SKM-1 (cell line): ENCODE data around the gene CNMD.

Source experiments
- DNase-seq: peaks from one replicate; lab custom pipeline; 2025; ENCODE audit not compliant: unreplicated experiment; lab: John Stamatoyannopoulos, UW

Gene CNMD

DNA sequence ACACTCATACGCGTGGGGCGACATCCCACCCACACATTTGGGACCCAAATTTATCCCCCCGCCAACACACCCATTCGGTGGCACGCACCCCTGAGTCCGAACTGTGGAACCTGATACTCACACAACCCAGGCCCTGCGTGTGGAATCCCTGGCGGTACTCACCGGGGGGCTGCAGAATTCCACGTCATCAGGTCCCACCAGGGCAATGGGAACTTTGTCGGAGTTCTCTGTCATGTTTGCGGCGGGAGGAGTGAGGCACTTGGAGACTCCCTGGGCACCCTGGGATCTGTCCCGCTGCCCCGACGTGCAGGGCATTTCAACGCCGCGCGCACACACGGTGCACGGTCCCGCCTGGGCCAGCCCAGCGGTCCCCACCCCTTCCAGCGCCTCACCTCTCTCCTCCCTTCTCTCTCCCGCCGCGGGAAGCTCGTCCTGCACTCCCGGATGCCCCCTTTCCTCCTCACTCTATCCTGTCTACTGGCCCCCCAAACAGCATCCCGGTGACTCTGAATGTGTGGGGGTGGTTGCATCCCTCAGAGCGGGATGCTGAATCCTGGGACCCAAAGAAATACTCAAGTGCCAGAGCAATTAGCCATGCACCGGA is at the start of gene CNMD:
CNMD (minus strand) TSS at position 353 of the 604 bp plus-strand sequence; CDS start at position 234, 119 bp downstream.
- no peak for DNase-seq

DNA sequence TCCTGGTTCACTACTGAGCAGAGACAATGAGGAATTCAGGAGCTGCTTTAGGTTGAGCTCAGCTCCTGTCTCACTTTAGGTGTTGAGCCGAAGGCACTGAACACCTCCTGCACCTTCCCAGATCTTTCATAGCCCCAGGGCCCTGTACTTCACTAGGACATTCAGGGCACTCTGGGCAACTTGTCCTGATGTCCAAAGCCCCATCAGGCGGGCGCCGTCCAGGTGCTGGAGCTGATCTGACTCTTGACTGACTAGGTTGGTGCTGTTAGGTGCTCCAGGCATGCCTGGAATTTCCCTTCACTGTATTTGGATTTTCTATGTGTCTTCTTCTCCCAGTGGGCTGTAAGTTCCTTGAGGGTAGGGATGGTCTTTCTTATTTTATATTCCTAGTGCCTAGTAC is 48.4 kb upstream of the CNMD start:
- no peak for DNase-seq

DNA sequence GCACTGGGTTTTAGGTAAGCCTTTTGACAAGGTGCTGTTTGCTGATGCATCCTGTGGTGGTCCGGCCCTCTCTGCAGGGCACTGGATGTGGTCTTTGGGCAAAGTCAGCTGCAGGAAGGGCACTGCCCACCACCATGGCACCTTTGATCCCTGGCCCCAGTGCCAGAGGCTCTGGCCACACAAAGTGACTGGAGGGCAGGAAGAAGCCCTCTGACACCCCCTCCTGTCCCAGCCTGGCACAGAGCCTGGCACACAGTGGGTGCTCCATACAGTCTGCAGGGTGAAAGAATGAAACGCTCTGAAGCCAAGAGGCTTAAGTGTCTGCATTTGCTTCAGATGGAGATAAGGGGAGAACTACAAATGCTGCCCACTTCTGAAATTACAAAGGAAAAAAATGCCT is 47.6 kb upstream of the CNMD start:
- no peak for DNase-seq

DNA sequence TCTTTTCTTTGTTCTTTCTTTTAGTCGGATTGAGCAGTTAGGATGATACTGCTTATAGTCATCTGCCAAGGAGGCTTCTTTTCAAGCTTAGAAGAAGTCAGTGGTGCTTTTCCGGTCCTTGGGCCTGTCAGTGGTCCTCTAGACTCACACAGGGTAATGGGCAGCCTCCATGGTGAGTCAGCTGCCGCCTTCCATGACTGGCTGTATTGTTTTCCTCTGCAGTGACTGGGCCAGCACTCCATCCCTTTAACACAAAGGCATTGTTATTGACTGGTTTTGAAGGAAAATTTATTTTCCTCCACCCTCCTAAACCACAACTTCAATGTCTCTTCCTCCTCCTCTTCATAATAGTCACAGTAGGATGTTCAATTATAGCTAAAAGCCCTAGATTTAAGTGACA is 47.1 kb upstream of the CNMD start:
- DNase-seq, result no peak

DNA sequence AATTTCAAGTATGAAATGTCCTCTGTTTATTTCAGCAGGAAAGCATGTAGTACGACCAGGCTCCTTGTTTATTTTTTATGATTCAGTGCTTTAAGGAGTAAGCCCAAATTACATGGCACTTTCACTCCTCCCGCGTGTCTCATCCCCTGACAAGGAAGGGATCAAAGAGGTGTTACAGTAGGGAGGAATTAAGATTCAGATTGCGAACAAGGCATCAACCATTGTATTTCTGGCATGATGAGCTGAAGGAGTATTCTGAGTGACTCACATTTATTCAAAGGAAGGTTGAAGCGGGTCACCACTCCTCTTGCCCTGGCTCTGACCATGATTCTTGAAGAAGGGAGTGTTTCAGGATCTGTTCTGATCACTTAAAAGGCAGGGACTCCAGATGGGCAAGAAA is 46.1 kb upstream of the CNMD start:
- no peak for DNase-seq

DNA sequence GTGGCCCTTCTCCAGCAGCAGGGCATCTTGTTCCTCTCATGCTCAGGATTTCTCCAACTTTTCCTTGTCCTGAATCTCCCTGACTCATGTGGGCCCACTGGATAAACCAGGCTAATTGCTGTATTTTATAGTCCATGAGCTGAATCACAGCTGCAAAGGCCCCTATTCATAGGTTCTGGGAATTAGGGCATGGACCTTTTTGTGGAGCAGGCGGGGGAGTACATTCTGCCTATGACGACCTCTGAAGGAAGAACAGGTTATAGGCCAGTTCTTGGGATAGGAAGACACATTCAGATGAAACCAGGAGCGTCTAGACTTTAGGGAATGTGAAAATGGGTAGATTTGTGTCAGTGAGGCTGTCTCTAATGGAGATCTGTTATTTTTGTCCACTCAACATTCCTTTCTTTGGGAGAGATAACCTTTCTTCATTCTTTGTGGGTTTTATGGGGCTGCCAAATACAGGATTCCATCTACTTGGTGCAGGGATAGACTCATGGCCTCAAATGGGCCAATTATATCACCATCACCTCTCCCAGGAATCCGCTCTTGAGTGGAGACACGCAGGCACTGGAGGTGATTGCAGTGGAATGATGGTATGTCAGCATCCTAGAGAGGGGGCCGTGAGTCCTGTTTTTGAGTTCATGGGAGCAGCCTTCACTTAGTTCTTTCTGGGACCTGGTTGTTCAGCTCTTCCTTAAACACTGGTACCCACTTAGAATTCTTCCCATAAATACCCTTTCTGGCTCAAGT is 45.1 kb upstream of the CNMD start:
- no peak for DNase-seq

DNA sequence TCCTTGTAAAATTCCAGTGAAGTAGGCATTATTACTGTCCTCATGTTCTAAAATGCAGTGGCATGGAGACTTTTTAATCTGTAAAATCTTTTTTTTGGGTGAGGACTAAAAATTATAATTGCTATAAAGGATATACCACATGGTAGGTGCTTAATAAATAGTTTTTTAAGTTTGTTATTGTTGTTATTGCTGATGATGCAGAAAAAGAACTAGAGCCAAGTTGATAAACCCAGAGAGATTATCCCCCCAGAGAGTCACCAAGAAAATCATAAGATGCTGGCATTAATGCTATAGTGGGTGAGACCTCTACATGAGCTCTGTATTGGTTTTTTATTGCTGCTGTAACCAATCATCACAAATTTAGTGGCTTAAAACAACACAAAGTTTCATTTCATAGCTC is 44.3 kb upstream of the CNMD start:
- no peak for DNase-seq

DNA sequence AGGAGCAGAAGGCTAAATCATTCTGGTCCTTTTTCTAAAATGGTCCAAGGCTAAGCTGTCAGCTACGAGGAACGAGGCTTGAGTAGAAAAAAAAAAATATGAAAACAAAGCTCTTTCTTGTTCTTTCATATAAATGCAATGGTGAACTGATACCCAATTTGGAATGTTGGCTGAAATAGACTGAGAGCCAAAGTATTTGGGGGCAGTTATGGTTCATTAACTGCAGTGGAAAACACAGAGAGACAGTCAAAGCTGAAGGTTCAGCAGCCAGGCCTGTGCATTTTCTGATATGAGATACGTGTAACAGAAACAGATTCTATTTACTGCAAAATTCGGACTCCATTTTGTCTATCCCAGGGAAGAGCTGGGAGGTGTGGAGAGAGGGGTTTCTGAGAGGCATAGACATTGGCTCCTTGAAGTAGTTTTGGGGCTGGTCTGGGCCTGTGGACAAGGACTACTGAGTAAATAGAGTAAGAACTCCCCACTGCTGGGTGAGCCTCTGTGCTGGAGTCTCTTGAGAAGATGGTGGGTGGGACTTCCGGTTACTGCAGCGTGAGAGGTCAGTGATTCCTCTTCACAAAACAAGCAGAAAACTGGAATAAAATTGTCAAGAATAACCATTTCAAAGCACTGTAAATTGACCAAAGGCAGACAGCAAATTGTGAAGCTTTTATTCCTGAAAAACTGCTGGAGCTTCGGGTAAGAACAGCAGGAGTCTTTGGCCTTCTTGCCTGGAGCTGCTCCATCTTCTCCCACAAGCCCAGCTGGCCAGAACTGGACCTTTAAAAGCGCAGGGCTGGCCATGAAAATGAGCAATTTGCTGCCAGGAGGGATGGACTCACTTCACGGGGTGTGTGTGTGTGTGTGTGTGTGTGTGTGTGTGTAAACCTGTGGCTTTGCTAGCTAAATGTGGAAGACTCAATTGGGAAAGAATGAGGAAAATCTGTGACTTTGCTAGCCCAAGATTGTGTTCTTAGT is 43.1 kb upstream of the CNMD start:
- no peak for DNase-seq

DNA sequence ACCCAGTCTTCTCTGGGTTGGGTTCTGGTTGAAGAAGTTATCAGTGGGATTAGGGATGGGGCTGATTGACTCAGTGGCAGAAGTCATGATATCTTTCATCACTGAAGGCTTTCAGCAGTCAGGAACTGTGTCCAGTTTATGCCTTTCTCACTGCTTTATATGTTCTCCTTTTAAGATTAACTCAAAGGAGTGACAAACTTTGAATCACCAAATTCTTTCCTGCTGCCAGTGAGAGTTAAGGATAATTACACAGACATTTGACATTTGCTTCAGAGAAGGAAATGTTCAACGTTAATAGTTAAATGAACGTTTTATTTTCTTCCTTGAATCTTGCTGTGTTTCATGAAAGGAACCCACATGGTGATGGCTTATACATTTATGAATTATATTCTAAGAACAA is 41.0 kb upstream of the CNMD start:
- DNase-seq, result no peak

DNA sequence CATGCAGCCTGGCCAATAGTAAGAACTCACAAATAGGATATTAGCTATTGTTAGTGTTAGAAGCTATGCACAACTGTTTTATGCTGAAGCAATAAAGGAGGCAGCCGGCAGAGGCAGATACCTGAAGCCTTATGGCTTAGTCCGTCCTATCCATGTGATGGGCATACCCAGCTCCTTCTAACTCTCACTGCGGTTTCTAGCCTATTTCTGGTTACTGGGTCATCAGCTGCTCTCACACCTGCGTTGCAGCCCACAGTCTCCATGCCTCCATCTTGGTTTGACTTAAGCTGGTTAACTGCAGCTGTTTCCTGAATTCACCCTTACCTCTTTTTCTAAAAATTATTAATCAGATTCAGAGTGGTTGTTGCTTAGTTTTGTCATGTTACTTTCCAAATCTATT is 40.5 kb upstream of the CNMD start:
- DNase-seq, result no peak

DNA sequence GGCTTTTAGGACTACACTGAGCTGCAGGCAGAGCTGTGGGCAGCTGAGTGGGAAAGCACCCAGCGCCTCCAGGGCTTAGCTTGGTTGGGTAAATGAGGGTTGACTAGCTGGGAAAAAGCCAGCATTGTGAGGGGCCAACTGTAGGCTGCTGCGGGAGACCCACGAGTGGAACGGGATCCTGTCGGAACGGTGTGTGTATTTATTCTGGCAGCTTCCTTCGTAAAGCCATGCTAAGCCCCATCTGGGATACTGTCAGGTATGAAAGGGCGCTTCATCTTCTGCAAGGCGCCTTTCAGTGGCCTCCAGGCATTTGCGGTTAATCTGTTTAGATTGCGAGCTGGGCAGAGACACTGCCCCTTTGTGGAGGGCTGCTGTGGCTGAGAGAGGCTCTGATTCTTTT is 39.5 kb upstream of the CNMD start:
- no peak for DNase-seq

DNA sequence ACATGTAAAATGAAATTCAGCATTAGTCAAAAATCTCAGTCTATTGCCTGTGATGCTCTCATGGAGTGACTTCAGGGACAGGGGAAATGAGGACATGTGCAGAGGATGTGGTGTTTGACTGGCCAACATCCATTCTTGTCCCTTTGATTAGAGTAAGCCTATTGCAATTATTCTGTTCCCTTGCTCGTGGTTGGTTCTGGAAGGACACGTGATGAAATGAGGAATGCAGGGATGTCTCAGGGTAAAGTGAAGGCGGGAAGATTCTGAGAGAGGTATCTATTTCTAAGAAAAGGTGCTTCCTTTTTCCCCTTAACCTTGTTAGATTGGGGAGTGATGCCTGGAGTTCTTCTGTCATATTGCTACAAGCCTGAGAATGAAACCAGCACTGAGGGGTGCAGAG is 37.1 kb upstream of the CNMD start:
- DNase-seq, result no peak

DNA sequence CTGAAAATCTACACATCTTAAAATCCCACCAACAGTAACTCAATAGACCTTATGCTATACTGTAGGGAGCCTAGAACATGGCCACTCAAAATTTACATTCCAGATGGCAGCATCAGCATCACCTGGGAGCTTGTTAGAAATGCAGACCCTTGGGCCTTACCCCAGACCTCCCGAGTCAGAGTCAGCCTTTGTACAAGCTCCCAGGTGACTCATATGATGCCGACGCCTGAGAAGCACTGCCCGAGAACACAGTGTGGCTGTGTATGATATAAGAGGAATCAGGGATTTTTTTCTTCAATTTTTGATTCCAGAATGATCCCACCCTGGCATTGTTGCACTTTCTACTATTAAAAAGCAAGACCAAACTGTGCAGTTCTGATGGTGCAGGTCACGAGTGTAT is 35.9 kb upstream of the CNMD start:
- no peak for DNase-seq

DNA sequence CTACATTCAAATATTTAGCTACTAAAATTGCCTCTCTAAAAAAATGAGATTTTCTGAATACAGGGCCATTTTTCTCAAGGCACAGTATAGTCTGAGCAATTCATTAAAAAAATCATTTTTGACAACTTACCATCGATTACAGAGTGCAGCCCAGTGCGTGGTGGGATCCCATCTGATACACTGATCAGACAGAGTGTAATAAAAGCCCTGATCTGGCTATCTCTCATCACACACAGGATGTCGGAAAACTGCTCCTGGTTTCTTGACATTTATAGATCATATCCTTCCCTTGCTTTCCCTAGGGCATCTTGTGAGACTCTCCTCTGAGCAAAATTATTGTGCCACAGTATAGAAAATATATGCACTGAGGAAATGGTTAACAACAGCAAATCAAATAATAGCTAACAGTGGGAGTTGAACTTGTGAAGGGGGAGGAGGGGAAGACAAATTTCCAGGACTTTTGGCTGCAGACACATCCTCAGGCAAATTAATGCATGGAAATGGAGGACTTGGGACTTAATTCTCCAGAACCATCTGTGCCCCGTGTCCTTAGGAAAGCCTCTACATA is 28.4 kb upstream of the CNMD start:
- no peak for DNase-seq

DNA sequence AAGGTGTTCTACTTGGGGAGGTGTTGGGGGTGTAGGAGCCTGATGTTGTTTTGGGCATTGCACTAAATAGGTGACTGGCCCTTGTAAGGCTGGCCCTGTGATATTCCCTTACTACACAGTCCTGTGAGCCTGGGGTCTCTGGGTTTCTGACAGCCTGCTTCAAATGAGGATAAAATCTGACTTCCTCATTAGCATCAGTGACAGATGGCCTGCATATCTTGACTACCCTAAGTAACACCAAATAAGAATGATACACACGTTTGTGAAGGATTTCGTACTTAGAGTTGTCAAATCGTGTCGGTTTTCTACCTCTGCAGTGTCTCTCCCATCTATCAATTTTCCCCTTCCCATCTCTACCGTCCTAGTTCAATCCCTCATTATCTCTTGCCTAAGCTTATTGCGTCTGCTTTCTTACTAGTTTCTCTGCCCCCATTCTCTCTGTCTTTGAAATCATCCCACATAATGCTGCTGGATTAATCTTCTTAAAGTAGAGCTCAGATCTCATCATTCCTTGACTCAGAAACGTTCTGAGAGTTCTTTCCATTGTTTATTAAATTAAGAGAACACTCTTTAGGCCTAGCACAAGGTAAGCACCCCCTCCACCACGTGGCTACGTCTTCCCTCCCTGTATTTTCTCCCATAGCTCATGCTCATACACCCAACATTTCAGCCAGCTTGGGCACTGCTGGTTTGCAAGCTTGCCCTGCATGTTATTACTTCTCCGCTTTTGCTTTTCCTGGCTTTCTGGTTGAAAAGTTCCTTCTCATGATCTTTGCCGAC is 26.2 kb upstream of the CNMD start:
- no peak for DNase-seq

DNA sequence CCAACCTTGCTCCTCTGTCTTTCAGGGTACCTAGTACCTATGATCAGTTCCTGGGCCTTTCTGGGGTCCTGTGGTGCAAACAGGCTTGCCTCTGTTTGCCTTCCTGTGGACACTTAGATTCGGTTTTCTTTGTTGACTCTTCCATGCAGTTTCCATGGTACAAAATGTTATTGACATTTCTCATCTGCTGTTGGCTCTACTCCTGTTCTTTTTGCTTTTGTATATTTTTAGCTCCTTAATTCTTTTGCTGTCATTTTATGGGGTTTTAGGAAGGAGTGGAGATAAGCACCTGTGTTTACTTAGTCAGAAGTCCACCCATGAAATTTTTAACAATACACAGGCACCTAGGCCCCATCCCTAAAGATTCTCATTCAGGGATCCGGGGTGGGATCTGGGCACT is 20.5 kb upstream of the CNMD start:
- DNase-seq, result no peak

DNA sequence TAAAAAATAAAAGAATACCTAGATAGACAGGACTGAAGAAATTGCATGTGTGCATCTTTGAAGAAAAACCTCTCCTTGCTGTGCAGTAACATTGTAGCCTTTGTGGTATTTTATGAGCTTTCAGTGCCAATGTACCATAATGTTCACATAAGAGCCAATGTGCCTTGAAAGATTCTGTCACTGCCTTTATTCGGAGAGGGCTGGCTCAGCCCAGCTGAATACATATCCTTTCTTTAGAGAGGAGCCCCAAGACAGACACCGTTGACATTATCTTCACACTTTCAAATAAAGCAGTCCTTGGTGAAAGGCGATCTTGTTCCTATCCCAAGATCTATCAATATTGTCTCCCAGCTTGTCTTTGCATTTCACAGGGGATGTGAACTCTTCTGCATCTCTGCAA is 18.5 kb upstream of the CNMD start:
- no peak for DNase-seq

DNA sequence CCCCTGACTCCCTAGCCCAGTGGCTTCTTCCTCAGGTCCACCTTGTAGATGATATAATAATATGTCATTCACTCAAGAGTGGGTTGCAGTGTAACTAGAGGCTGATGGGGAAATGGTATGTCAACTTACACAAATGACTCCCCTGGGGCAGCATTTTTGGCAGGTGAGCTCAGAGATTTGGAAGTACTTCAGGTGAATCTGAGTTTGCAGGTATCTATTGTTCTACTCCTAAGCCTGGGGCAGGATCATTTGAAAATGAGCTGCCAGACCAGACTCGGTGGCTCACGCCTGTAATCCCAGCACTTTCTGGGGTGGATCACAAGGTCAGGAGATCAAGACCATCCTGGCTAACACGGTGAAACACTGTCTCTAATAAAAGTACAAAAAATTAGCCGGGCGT is 11.6 kb upstream of the CNMD start:
- no peak for DNase-seq

DNA sequence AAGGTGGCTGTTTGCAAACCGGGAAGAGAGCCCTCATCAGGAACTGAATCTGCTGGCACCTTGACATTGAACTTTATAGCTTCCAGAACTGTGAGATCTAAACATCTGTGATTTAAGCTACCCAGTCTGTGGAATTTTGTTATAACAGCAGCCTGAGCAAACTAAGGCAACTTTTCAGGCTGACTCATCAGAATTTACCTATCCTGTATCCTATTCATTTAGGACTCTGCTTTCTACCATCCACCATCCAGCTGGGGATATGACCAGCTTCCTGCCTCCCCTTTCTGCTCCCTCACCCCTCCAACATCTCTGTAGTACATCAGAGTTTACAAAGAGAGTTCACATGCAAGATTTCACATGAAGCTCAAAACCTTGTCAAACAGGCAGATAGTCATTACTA is 11.1 kb upstream of the CNMD start:
- DNase-seq, result no peak

DNA sequence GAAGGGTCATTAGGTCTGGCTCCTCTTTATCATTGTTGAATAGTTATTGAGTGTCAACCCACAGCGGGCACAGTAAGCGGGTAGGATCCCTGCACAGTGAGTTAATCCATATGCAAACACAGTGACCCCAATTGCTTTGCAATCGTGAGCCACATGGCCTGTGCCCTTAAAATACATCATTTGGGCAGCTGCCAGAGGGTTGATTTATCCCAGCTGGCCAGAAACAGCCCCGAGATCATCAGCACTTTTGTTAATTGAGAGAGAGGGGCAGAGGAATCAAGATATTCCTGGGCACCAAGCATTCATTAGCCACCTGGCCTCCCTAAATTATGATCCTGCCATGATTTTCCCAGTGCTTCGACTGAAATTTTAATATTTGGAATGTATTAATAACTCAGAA is 9.8 kb upstream of the CNMD start:
- DNase-seq, result no peak

DNA sequence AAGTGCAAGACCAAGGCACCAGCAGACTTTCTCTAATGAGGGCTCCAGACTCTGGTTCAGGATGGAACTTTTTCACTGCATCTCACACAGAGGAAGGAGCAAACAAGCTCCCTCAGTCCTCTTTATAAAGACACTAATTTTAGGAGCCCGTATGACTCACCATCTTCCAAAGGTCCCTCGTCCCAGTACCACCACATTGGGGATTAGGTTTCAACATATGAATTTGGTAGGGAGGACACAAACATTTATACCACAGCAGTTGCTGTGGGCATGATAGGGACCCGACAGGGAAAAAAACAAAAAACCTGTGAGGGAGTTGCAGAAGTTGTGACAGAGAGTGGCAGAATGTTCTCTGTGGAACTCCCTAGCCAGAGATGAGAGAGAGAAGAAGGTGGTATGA is 6.5 kb upstream of the CNMD start:
- DNase-seq, result no peak
